Measurements from ENCODE around the gene CTNNA3.

CTNNA3 gene

GRCh38 chr10:66006411-66006810 is 1689.6 kb downstream of the CTNNA3 start:
- TF ChIP-seq CTCF (IDR thresholded peaks at IDR 0.05; ENCODE audit: insufficient read depth, low read depth, low read length, missing control alignments): no peak
- no peak for DNase-seq (ENCODE audit: low read depth)
- H3K4me3 ChIP-seq (ENCODE audit: low read length): no peak overlapping the region

- no peak overlapping the region for H3K4me3 ChIP-seq (ENCODE audit: low read length)
- TF ChIP-seq CTCF (IDR thresholded peaks at IDR 0.05; ENCODE audit: insufficient read depth, low read depth, low read length, missing control alignments): no peak
Observed at GRCh38 chr10:65993451-65993850, 1702.5 kb downstream of the CTNNA3 start.

GRCh38 chr10:65968871-65969270 is 1727.1 kb downstream of the CTNNA3 start:
- no peak for TF ChIP-seq CTCF (IDR thresholded peaks at IDR 0.05; ENCODE audit: insufficient read depth, low read depth, low read length, missing control alignments)
- peak; percentile 4 for DNase-seq (ENCODE audit: low read depth)
- H3K4me3 ChIP-seq (ENCODE audit: low read length): no peak overlapping the region

More at GRCh38 chr10:65993451-65993850, 1702.5 kb downstream of the CTNNA3 start:
- no peak for DNase-seq (ENCODE audit: low read depth)

GRCh38 chr10:65968437-65968836 is 1727.6 kb downstream of the CTNNA3 start:
- no peak overlapping the region for H3K4me3 ChIP-seq (ENCODE audit: low read length)
- no peak for TF ChIP-seq CTCF (IDR thresholded peaks at IDR 0.05; ENCODE audit: insufficient read depth, low read depth, low read length, missing control alignments)
- DNase-seq (ENCODE audit: low read depth): no peak

- no peak for DNase-seq (ENCODE audit: low read depth)
- no peak for TF ChIP-seq CTCF (IDR thresholded peaks at IDR 0.05; ENCODE audit: insufficient read depth, low read depth, low read length, missing control alignments)
- no peak overlapping the region for H3K4me3 ChIP-seq (ENCODE audit: low read length)
Observed at GRCh38 chr10:65964205-65964604, 1731.8 kb downstream of the CTNNA3 start.

GRCh38 chr10:65952086-65952485 is 1743.9 kb downstream of the CTNNA3 start:
- H3K4me3 ChIP-seq (ENCODE audit: low read length): no peak overlapping the region
- no peak for DNase-seq (ENCODE audit: low read depth)
- TF ChIP-seq CTCF (IDR thresholded peaks at IDR 0.05; ENCODE audit: insufficient read depth, low read depth, low read length, missing control alignments): no peak

GRCh38 chr10:65950075-65950474 is 1745.9 kb downstream of the CTNNA3 start:
- no peak for TF ChIP-seq CTCF (IDR thresholded peaks at IDR 0.05; ENCODE audit: insufficient read depth, low read depth, low read length, missing control alignments)
- no peak overlapping the region for H3K4me3 ChIP-seq (ENCODE audit: low read length)
- DNase-seq (ENCODE audit: low read depth): peak; percentile 26

Measured in epithelial cell of esophagus (primary cell).